WTC11 (cell line): ENCODE results near the gene VWA3A.

Source experiments
- CTCF ChIP-seq: fragments of 200-600 bp; IDR thresholded peaks from 2 replicates; pipeline ENCODE4 v1.8.0; 2022; ENCODE audit warnings: antibody characterized with exemption
- FOXP4 ChIP-seq: sonication (generic); formaldehyde crosslinking; IDR thresholded peaks from 2 replicates; pipeline ENCODE4 v1.8.0; 2022; ENCODE audit warnings: mild to moderate bottlenecking, missing genetic modification reagents
- NR1H2 ChIP-seq: sonication (generic); formaldehyde crosslinking; IDR thresholded peaks from 2 replicates; pipeline ENCODE4 v1.9.0; 2021; ENCODE audit warnings: mild to moderate bottlenecking, moderate library complexity, missing genetic modification reagents
- SMAD3 ChIP-seq: sonication (generic); formaldehyde crosslinking; IDR thresholded peaks from 2 replicates; pipeline ENCODE4 v1.8.0; 2022; ENCODE audit warnings: missing genetic modification reagents, mild to moderate bottlenecking, borderline replicate concordance
- SP1 ChIP-seq: sonication (generic); formaldehyde crosslinking; conservative IDR thresholded peaks from 2 replicates; pipeline ENCODE4 v1.8.1; 2022; ENCODE audit warnings: missing genetic modification reagents
- ZNF532 ChIP-seq: fragments of 250-450 bp; sonication (Bioruptor Pico); IDR thresholded peaks from 2 replicates; pipeline ENCODE4 v1.9.0; 2021; ENCODE audit warnings: mild to moderate bottlenecking, borderline replicate concordance

GRCh38 chr16:22109258-22109898 is 17.0 kb downstream of the VWA3A start:
- no peak for TF ChIP-seq CTCF
- no peak for TF ChIP-seq SP1 (CRISPR knock-in tag)
- TF ChIP-seq ZNF532 (CRISPR knock-in tag), result no peak
- TF ChIP-seq SMAD3 (CRISPR knock-in tag), result no peak
- no peak for TF ChIP-seq NR1H2
- no peak for TF ChIP-seq FOXP4 (CRISPR knock-in tag)
